Hepatocyte (in vitro differentiated cells): ENCODE measurements around the gene POC1A. TPM values are rescaled to one million over a fixed set of nuclear protein-coding genes. Genes with fewer than 3 reads are reported as not detected.

Source experiments
- DNase-seq: peaks from one replicate; pipeline ENCODE4 v3.0.0-alpha.2; 2016; ENCODE audit warnings: low spot score
- H2AFZ ChIP-seq: fragments of 200-600 bp; sonication (generic); 2 replicates; pipeline ENCODE4 v1.6.0; 2016; ENCODE audit warnings: antibody characterized with exemption, mild to moderate bottlenecking
- H3K27ac ChIP-seq: fragments of 200-600 bp; sonication (generic); 2 replicates; pipeline ENCODE4 v1.5.1; 2016; ENCODE audit warnings: mild to moderate bottlenecking
- H3K27me3 ChIP-seq: fragments of 200-600 bp; sonication (generic); 2 replicates; pipeline ENCODE4 v1.6.1; 2016
- H3K36me3 ChIP-seq: fragments of 200-600 bp; sonication (generic); replicated peaks from 2 replicates; pipeline ENCODE4 v1.5.1; 2016; ENCODE audit warnings: low read depth; ENCODE audit not compliant: insufficient read depth
- H3K4me1 ChIP-seq: fragments of 200-600 bp; sonication (generic); 2 replicates; pipeline ENCODE4 v1.5.1; 2016; ENCODE audit warnings: mild to moderate bottlenecking, moderate library complexity; ENCODE audit not compliant: insufficient read depth
- H3K4me2 ChIP-seq: fragments of 200-600 bp; sonication (generic); 2 replicates; pipeline ENCODE4 v1.6.0; 2016
- H3K4me3 ChIP-seq: fragments of 200-600 bp; sonication (generic); 2 replicates; pipeline ENCODE4 v1.5.1; 2016; ENCODE audit warnings: mild to moderate bottlenecking
- H3K79me2 ChIP-seq: fragments of 200-600 bp; sonication (generic); 2 replicates; pipeline ENCODE4 v1.6.0; 2017; ENCODE audit warnings: mild to moderate bottlenecking
- H3K9me2 ChIP-seq: fragments of 200-600 bp; sonication (generic); replicated peaks from 2 replicates; pipeline ENCODE4 v1.6.0; 2017; ENCODE audit warnings: mild to moderate bottlenecking; ENCODE audit not compliant: insufficient read depth
- H3K9me3 ChIP-seq: fragments of 200-600 bp; sonication (generic); 2 replicates; pipeline ENCODE4 v1.5.1; 2016; ENCODE audit warnings: low read depth, mild to moderate bottlenecking
- H4K20me1 ChIP-seq: fragments of 200-600 bp; sonication (generic); 2 replicates; pipeline ENCODE4 v1.6.0; 2016; ENCODE audit warnings: mild to moderate bottlenecking; ENCODE audit not compliant: insufficient read depth, poor library complexity, severe bottlenecking
- EZH2 ChIP-seq: fragments of 200-600 bp; sonication (generic); IDR thresholded peaks from 2 replicates; pipeline ENCODE4 v1.6.1; 2016; ENCODE audit warnings: antibody characterized with exemption, mild to moderate bottlenecking, borderline replicate concordance
- EZH2phosphoT487 ChIP-seq: fragments of 200-600 bp; sonication (generic); IDR thresholded peaks from one replicate; pipeline ENCODE4 v1.6.1; 2018; ENCODE audit warnings: antibody characterized with exemption, mild to moderate bottlenecking, low read depth, moderate library complexity; ENCODE audit not compliant: unreplicated experiment, severe bottlenecking
- WGBS: methylation state at CpG from one replicate; pipeline ENCODE4 v1.1.6; 2016; ENCODE audit warnings: low lambda C conversion rate; ENCODE audit errors: missing lambda C conversion rate; 5-methylcytosine and 5-hydroxymethylcytosine counted together
- polyA plus RNA-seq: library from polyadenylated mRNA; unstranded; fragments of >200 nt; fragmentation: Nextera tagmentation; extraction: Ambion mirVana; gene quantifications from 2 replicates; pipeline ENCODE4 v1.2.1, GENCODE V29; 2016
- total RNA-seq: library from RNA; depleted of rRNA; stranded (reverse); fragments of >200 nt; gene quantifications from 2 replicates; pipeline ENCODE4 v1.2.3, GENCODE V29; 2014
- TF ChIP-seq, protein P1 (sequence below): fragments of 200-600 bp; sonication (generic); IDR thresholded peaks from 2 replicates; pipeline ENCODE4 v1.5.1; 2016; ENCODE audit warnings: antibody characterized with exemption, mild to moderate bottlenecking; ENCODE audit not compliant: poor library complexity

POC1A gene
- total and polyA plus RNA-seq, 2 experiments from 2014 or later, result 2.6 to 3.7 TPM

DNA sequence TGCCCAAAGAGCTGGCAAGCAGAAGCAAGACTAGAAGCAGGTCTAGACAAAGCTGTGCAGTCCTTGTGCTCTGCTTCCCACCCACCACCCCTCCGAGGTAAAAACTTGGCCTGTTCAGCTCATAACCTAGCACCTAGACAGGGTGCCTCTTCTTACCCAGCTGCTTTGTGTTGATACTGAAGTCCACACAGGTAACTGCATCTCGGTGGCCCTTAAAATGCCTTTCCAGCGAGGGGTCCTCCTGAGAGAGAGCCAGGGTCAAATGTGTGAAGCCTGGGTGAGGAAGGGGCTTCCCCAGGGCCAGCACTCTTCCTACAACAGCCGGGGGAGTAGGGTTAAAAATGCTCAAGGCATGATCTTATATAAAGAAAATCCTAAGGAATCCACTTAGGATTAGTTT, 3.4 kb downstream of the POC1A start:
- DNase-seq, result no peak
- no peak for TF ChIP-seq EZH2phosphoT487
- TF ChIP-seq, protein P1, sequence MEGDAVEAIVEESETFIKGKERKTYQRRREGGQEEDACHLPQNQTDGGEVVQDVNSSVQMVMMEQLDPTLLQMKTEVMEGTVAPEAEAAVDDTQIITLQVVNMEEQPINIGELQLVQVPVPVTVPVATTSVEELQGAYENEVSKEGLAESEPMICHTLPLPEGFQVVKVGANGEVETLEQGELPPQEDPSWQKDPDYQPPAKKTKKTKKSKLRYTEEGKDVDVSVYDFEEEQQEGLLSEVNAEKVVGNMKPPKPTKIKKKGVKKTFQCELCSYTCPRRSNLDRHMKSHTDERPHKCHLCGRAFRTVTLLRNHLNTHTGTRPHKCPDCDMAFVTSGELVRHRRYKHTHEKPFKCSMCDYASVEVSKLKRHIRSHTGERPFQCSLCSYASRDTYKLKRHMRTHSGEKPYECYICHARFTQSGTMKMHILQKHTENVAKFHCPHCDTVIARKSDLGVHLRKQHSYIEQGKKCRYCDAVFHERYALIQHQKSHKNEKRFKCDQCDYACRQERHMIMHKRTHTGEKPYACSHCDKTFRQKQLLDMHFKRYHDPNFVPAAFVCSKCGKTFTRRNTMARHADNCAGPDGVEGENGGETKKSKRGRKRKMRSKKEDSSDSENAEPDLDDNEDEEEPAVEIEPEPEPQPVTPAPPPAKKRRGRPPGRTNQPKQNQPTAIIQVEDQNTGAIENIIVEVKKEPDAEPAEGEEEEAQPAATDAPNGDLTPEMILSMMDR, result no peak
- TF ChIP-seq EZH2, result no peak
- Histone ChIP-seq H3K27ac (no peak overlapping the region), H3K79me2 (peaks cover 8% of the 10 kb centered on the region), H2AFZ (no peak overlapping the region), H4K20me1 (no peaks in the 10 kb centered on the region), H3K4me1 (no peaks in the 10 kb centered on the region), H3K27me3 (no peaks in the 10 kb centered on the region), H3K9me3 (no peaks in the 10 kb centered on the region), H3K4me2 (no peak overlapping the region), H3K4me3 (no peak overlapping the region), H3K36me3 (no peaks in the 10 kb centered on the region), H3K9me2 (no peaks in the 10 kb centered on the region)
- 93% methylated on average over 4 of the region's 4 CpGs for WGBS

DNA sequence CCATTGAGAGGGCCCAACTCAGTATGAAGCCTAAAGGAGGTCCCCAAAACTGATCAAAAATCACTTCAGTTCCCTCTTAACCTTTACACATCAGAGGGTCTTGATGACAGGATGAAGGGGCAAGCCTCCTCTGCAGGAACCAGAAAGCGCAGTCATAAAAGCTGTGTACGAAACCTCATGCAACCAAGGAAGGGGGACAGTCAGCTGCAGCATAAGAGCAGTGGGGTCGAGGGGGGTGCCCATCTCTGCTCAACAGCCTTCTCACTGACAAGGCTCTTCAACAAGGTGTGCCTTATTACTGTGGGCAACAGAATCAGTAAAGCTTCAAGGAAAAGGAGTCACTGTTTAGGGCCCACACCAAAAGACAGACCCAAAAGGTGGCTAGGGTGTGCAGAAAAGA, 3.9 kb downstream of the POC1A start:
- Histone ChIP-seq H3K79me2 (peaks cover 8% of the 10 kb centered on the region), H4K20me1 (no peaks in the 10 kb centered on the region), H3K4me3 (no peak overlapping the region), H3K27ac (no peak overlapping the region), H3K27me3 (no peaks in the 10 kb centered on the region), H3K9me3 (no peaks in the 10 kb centered on the region), H3K9me2 (no peaks in the 10 kb centered on the region), H2AFZ (no peak overlapping the region), H3K4me2 (no peak overlapping the region), H3K4me1 (no peaks in the 10 kb centered on the region), H3K36me3 (no peaks in the 10 kb centered on the region)
- TF ChIP-seq, protein P1, result no peak
- TF ChIP-seq EZH2phosphoT487, result no peak
- no peak for TF ChIP-seq EZH2
- 88% methylated on average over 3 of the region's 3 CpGs for WGBS
- no peak for DNase-seq

DNA sequence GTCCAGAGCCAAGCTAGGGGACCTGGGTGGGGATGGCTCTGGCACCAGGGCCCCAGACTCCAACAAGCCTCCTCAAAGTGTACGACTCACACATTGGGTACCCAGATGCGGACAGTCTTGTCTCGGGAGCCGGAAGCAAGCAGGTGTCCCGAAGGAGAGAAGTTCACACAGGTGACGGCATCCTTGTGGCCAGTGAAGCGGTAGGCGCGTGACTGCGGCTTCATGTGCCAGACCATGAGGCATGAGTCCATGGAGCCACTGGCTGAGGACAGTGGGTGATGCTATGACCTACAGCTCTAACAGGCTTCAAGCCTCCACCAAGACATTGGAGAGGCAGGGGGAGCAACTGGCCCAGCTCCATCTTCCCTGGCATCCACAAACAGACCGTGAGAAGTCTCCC, 4.5 kb downstream of the POC1A start:
- Histone ChIP-seq H3K36me3 (no peaks in the 10 kb centered on the region), H2AFZ (no peak overlapping the region), H3K4me3 (no peak overlapping the region), H3K9me2 (no peaks in the 10 kb centered on the region), H4K20me1 (no peaks in the 10 kb centered on the region), H3K4me2 (no peak overlapping the region), H3K27ac (no peak overlapping the region), H3K9me3 (no peaks in the 10 kb centered on the region), H3K79me2 (peaks cover 8% of the 10 kb centered on the region), H3K27me3 (no peaks in the 10 kb centered on the region), H3K4me1 (no peaks in the 10 kb centered on the region)
- no peak for TF ChIP-seq EZH2
- DNase-seq, result no peak
- 96% methylated on average over 11 of the region's 11 CpGs for WGBS

DNA sequence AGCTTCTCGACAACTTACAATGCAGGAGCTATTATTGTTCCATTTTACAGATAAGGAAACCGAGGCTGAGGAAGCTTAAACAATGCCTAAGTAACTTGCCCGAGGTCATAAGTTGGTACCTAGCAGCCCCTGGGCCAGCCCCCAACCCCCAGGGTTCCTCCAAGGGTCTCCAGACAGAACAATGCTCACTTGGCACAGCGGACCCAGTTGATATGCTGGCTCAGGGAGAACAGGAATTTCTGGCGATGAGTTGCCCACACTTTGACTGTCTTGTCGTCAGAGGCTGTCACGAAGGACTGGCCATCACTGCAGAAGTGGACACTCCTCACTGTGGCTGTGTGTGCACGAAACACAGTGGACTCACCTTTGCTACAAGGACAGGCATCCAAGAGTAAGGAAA, 5.2 kb downstream of the POC1A start:
- no peak for DNase-seq
- no peak overlapping the region for H3K4me2 ChIP-seq
- H3K36me3 ChIP-seq, result no peaks in the 10 kb centered on the region
- H4K20me1 ChIP-seq, result no peaks in the 10 kb centered on the region
- no peaks in the 10 kb centered on the region for H3K9me2 ChIP-seq
- TF ChIP-seq EZH2 (no peak), EZH2phosphoT487 (no peak)
- TF ChIP-seq, protein P1, result no peak
- H3K79me2 ChIP-seq, result peaks cover 8% of the 10 kb centered on the region
- H3K4me1 ChIP-seq, result no peaks in the 10 kb centered on the region
- WGBS, result 98% methylated on average over 8 of the region's 8 CpGs
- no peaks in the 10 kb centered on the region for H3K27me3 ChIP-seq
- H3K27ac ChIP-seq, result no peak overlapping the region
- H2AFZ ChIP-seq, result no peak overlapping the region
- H3K9me3 ChIP-seq, result no peaks in the 10 kb centered on the region
- H3K4me3 ChIP-seq, result no peak overlapping the region
